Amniotic stem cell (primary cell): ENCODE results near the gene ADGRE3.

Experiments used
- DNase-seq: peaks from one replicate; lab custom pipeline; 2025; lab: John Stamatoyannopoulos, UW

Gene ADGRE3

GRCh38 chr19:14674764-14675163 is at the start of gene ADGRE3:
ADGRE3 (minus strand) TSS chr19:14674844; CDS start chr19:14674770, 74 bp downstream.
- no peak for DNase-seq

- no peak for DNase-seq
Measured at GRCh38 chr19:14722127-14722526, 47.5 kb upstream of the ADGRE3 start.

GRCh38 chr19:14719162-14719561 is 44.5 kb upstream of the ADGRE3 start:
- no peak for DNase-seq

GRCh38 chr19:14718522-14719116 is 44.0 kb upstream of the ADGRE3 start:
- no peak for DNase-seq

GRCh38 chr19:14715841-14716240 is 41.2 kb upstream of the ADGRE3 start:
- DNase-seq, result no peak

GRCh38 chr19:14704450-14704849 is 29.8 kb upstream of the ADGRE3 start:
- no peak for DNase-seq

- DNase-seq, result no peak
Measured at GRCh38 chr19:14703833-14704232, 29.2 kb upstream of the ADGRE3 start.

GRCh38 chr19:14700711-14701375 is 26.2 kb upstream of the ADGRE3 start:
- DNase-seq, result no peak

- DNase-seq, result no peak
Measured at GRCh38 chr19:14699641-14700040, 25.0 kb upstream of the ADGRE3 start.

GRCh38 chr19:14695471-14695870 is 20.8 kb upstream of the ADGRE3 start:
- no peak for DNase-seq

GRCh38 chr19:14694641-14695266 is 20.1 kb upstream of the ADGRE3 start:
- DNase-seq, result no peak

- peak; percentile 66 for DNase-seq
Measured at GRCh38 chr19:14689598-14690503, 15.2 kb upstream of the ADGRE3 start, which contains the start of gene ZNF333. ZNF333 (plus strand) TSS chr19:14690048; CDS start chr19:14693492, 3,444 bp downstream.

GRCh38 chr19:14686411-14686810 is 11.8 kb upstream of the ADGRE3 start:
- no peak for DNase-seq

GRCh38 chr19:14683439-14683838 is 8.8 kb upstream of the ADGRE3 start:
- DNase-seq, result no peak

GRCh38 chr19:14682084-14682483 is 7.4 kb upstream of the ADGRE3 start:
- no peak for DNase-seq

- no peak for DNase-seq
Measured at GRCh38 chr19:14678199-14678598, 3.6 kb upstream of the ADGRE3 start.

- DNase-seq, result no peak
Measured at GRCh38 chr19:14677464-14677863, 2.8 kb upstream of the ADGRE3 start.

GRCh38 chr19:14676762-14677161 is 2.1 kb upstream of the ADGRE3 start:
- no peak for DNase-seq

GRCh38 chr19:14673088-14673487 is 1.6 kb downstream of the ADGRE3 start:
- DNase-seq, result no peak

GRCh38 chr19:14672188-14672872 is 2.3 kb downstream of the ADGRE3 start:
- no peak for DNase-seq

GRCh38 chr19:14670408-14670807 is 4.2 kb downstream of the ADGRE3 start:
- DNase-seq, result no peak

- no peak for DNase-seq
Measured at GRCh38 chr19:14669940-14670339, 4.7 kb downstream of the ADGRE3 start.
